Esophagus muscularis mucosa (tissue), 4 donors: Measurements from ENCODE around the gene CNTNAP2. TPM values are rescaled to one million over a fixed set of nuclear protein-coding genes. Genes with fewer than 3 reads are reported as not detected.

Experiments
- DNase-seq: peaks from one replicate; pipeline ENCODE4 v3.0.0-alpha.2; 2017; ENCODE audit errors: extremely low spot score
- H3K27ac ChIP-seq, 4 donors: fragments of 200-600 bp; sonication (generic); replicated peaks in 1 of 4; 1 replicate in 3 of 4; 2 replicates in 1 of 4; pipeline ENCODE4 v1.5.1; 2016 to 2019; ENCODE audit warnings: mild to moderate bottlenecking in 1 of 4
- H3K27me3 ChIP-seq, 4 donors: fragments of 200-600 bp; sonication (generic); one replicate each; pipeline versions ENCODE4 v1.5.1 to v1.6.0; 2016 to 2019
- H3K36me3 ChIP-seq, 4 donors: fragments of 200-600 bp; sonication (generic); one replicate each; pipeline ENCODE4 v1.5.1; 2016 to 2019
- H3K4me1 ChIP-seq, 4 donors: fragments of 200-600 bp; sonication (generic); one replicate each; pipeline ENCODE4 v1.5.1; 2016 to 2019
- H3K4me3 ChIP-seq, 4 donors: fragments of 200-600 bp; sonication (generic); 1 replicate in 2 of 4; 2 replicates in 2 of 4; pipeline ENCODE4 v1.5.1; 2016 to 2019; ENCODE audit warnings: mild to moderate bottlenecking in 4 of 4, moderate library complexity in 1 of 4
- H3K9me3 ChIP-seq, 4 donors: fragments of 200-600 bp; sonication (generic); 1 replicate in 3 of 4; 2 replicates in 1 of 4; pipeline ENCODE4 v1.5.1; 2016 to 2019
- CTCF ChIP-seq, 3 experiments: fragments of 200-600 bp in 2 of 3; fragments of 450-650 bp in 1 of 3; sonication (generic) in 2 of 3; IDR thresholded peaks; one replicate each; pipeline ENCODE4 v1.5.1; 2017 to 2019; ENCODE audit warnings: antibody characterized with exemption in 3 of 3, mild to moderate bottlenecking in 2 of 3, moderate library complexity in 1 of 3
- EP300 ChIP-seq: sonication (generic); formaldehyde crosslinking; IDR thresholded peaks from one replicate; pipeline ENCODE4 v1.6.1; 2017; ENCODE audit warnings: antibody characterized with exemption
- POLR2A ChIP-seq: fragments of 450-650 bp; IDR thresholded peaks from one replicate; pipeline ENCODE4 v1.6.1; 2017; ENCODE audit warnings: antibody characterized with exemption, moderate library complexity, mild to moderate bottlenecking, low read depth
- POLR2AphosphoS5 ChIP-seq, 2 donors: sonication (generic); formaldehyde crosslinking; IDR thresholded peaks; one replicate each; pipeline ENCODE4 v1.6.1; 2017; ENCODE audit warnings: antibody characterized with exemption in 2 of 2
- WGBS: methylation state at CpG from one replicate; pipeline ENCODE4 v1.1.5; 2018; 5-methylcytosine and 5-hydroxymethylcytosine counted together
- intact Hi-C: fragments of 100-400 bp; cut with DNase I; formaldehyde crosslinking; loops from one replicate; pipeline ENCODE4 v1.15.1; 2023
- total RNA-seq, 4 donors: library from RNA; depleted of rRNA; stranded (reverse); fragments of >200 nt; gene quantifications; one replicate each; pipeline versions ENCODE4 v1.1.0 to v1.2.1, GENCODE V29; 2016

The CNTNAP2 gene
- total RNA-seq, 4 donors from 2014 or later: 1.2 to 2.9 (median 1.9) TPM

- H3K27me3 ChIP-seq: no peaks in the 10 kb centered on the region
- no peak for TF ChIP-seq EP300
- no peak for TF ChIP-seq POLR2A
- TF ChIP-seq POLR2AphosphoS5 (IDR thresholded peaks at IDR 0.05): no peak
- TF ChIP-seq CTCF (IDR thresholded peaks at IDR 0.05): no peak
- DNase-seq: no peak
- no peaks in the 10 kb centered on the region for H3K36me3 ChIP-seq
- intact Hi-C loops: no loop called here
- 82% methylated on average over 2 of the region's 2 CpGs for WGBS
- no peak overlapping the region for H3K4me3 ChIP-seq
- no peaks in the 10 kb centered on the region for H3K4me1 ChIP-seq
- H3K27ac ChIP-seq: no peak overlapping the region
- H3K9me3 ChIP-seq: no peaks in the 10 kb centered on the region
These were observed 1408.7 kb downstream of the CNTNAP2 start for GRCh38 chr7:147525325-147525724.

- Histone ChIP-seq H3K36me3 (no peaks in the 10 kb centered on the region), H3K9me3 (no peaks in the 10 kb centered on the region), H3K27ac (no peak overlapping the region), H3K4me3 (no peak overlapping the region), H3K27me3 (no peaks in the 10 kb centered on the region), H3K4me1 (no peaks in the 10 kb centered on the region)
- no peak for TF ChIP-seq EP300
- no peak for TF ChIP-seq POLR2AphosphoS5 (IDR thresholded peaks at IDR 0.05)
- no peak for TF ChIP-seq POLR2A
- TF ChIP-seq CTCF (IDR thresholded peaks at IDR 0.05): no peak
- 62% methylated on average over 6 of the region's 6 CpGs for WGBS
- DNase-seq: no peak
- intact Hi-C loops: no loop called here
These were observed 1419.1 kb downstream of the CNTNAP2 start for GRCh38 chr7:147535701-147536111.

- Histone ChIP-seq H3K4me3 (no peak overlapping the region), H3K27me3 (no peaks in the 10 kb centered on the region), H3K27ac (no peak overlapping the region), H3K36me3 (no peaks in the 10 kb centered on the region), H3K4me1 (no peaks in the 10 kb centered on the region), H3K9me3 (peaks cover 0 to 6% (median 0%) of the 10 kb centered on the region in 4 donors)
- DNase-seq: no peak
- 41% methylated on average over 2 of the region's 2 CpGs for WGBS
- intact Hi-C loops: no loop called here
- TF ChIP-seq POLR2A (no peak), CTCF (IDR thresholded peaks at IDR 0.05) (no peak), POLR2AphosphoS5 (IDR thresholded peaks at IDR 0.05) (no peak), EP300 (no peak)
These were observed 1423.1 kb downstream of the CNTNAP2 start for GRCh38 chr7:147539685-147540084.

GRCh38 chr7:147540743-147541142 lies 1424.1 kb downstream of the CNTNAP2 start:
- H3K27ac ChIP-seq: no peak overlapping the region
- H3K4me3 ChIP-seq: no peak overlapping the region
- DNase-seq: no peak
- no peaks in the 10 kb centered on the region for H3K4me1 ChIP-seq
- intact Hi-C loops: no loop called here
- peaks cover 0 to 6% (median 0%) of the 10 kb centered on the region in 4 donors for H3K9me3 ChIP-seq
- TF ChIP-seq EP300 (no peak), CTCF (IDR thresholded peaks at IDR 0.05) (no peak), POLR2AphosphoS5 (IDR thresholded peaks at IDR 0.05) (no peak), POLR2A (no peak)
- no peaks in the 10 kb centered on the region for H3K36me3 ChIP-seq
- 87% methylated on average over 6 of the region's 6 CpGs for WGBS
- no peaks in the 10 kb centered on the region for H3K27me3 ChIP-seq

GRCh38 chr7:147541261-147541660 lies 1424.7 kb downstream of the CNTNAP2 start:
- no peaks in the 10 kb centered on the region for H3K27me3 ChIP-seq
- TF ChIP-seq POLR2AphosphoS5 (IDR thresholded peaks at IDR 0.05): no peak
- TF ChIP-seq EP300: no peak
- TF ChIP-seq CTCF (IDR thresholded peaks at IDR 0.05): no peak
- no peak for TF ChIP-seq POLR2A
- intact Hi-C loops: no loop called here
- H3K4me3 ChIP-seq: no peak overlapping the region
- WGBS: 79% methylated on average over 4 of the region's 4 CpGs
- no peaks in the 10 kb centered on the region for H3K36me3 ChIP-seq
- peaks cover 0 to 6% (median 0%) of the 10 kb centered on the region in 4 donors for H3K9me3 ChIP-seq
- H3K4me1 ChIP-seq: no peaks in the 10 kb centered on the region
- no peak for DNase-seq
- no peak overlapping the region for H3K27ac ChIP-seq
